H1 (cell line): ENCODE results near the gene MAP3K10. TPM values are rescaled to one million over a fixed set of nuclear protein-coding genes. Genes with fewer than 3 reads are reported as not detected.

Source experiments
- CTCF ChIA-PET: fragments of 300-600 bp; sonication (Branson Sonifier 250); formaldehyde crosslinking; loops from one replicate; lab custom pipeline; 2021; ENCODE audit not compliant: partially characterized antibody; lab: Charles Lee
- POLR2A ChIA-PET: fragments of 300-600 bp; sonication (Branson Sonifier 250); formaldehyde crosslinking; loops from one replicate; lab custom pipeline; 2021; ENCODE audit warnings: inconsistent platforms; ENCODE audit not compliant: partially characterized antibody; lab: Charles Lee
- DNase-seq, 2 experiments: peaks; one replicate each; pipeline versions ENCODE4 v3.0.0 to v3.0.0-alpha.2; 2010 to 2022; ENCODE audit warnings: low spot score in 2 of 2, low read depth in 1 of 2, mixed read lengths in 1 of 2
- FAIRE-seq: peaks from 2 replicates; lab custom pipeline; 2011; peaks lifted over from hg19 to GRCh38; lab: Jason Lieb, UNC
- H2AFZ ChIP-seq: 2 replicates; pipeline ENCODE4 v1.8.1; 2012; ENCODE audit warnings: low read length, inconsistent platforms
- H2AK5ac ChIP-seq: 2 replicates; pipeline ENCODE4 v1.6.1; 2013; ENCODE audit warnings: low read depth, low read length
- H2BK120ac ChIP-seq: replicated peaks from 2 replicates; pipeline ENCODE3; 2013; ENCODE audit warnings: low read depth, low read length, inconsistent platforms
- H2BK12ac ChIP-seq: 2 replicates; pipeline ENCODE4 v1.6.1; 2013; ENCODE audit warnings: low read depth, low read length
- H2BK15ac ChIP-seq: 2 replicates; pipeline ENCODE4 v1.6.1; 2013; ENCODE audit warnings: low read length
- H2BK20ac ChIP-seq: 2 replicates; pipeline ENCODE4 v1.6.1; 2013; ENCODE audit warnings: low read length
- H2BK5ac ChIP-seq: 2 replicates; pipeline ENCODE4 v1.6.1; 2013; ENCODE audit warnings: low read depth, low read length
- H3K14ac ChIP-seq: 2 replicates; pipeline ENCODE4 v1.6.1; 2013; ENCODE audit warnings: inconsistent platforms; ENCODE audit not compliant: insufficient read length
- H3K18ac ChIP-seq: 2 replicates; pipeline ENCODE4 v1.6.1; 2013; ENCODE audit warnings: low read length; ENCODE audit errors: extremely low read depth
- H3K23ac ChIP-seq: 2 replicates; pipeline ENCODE4 v1.6.1; 2013; ENCODE audit warnings: inconsistent platforms; ENCODE audit not compliant: insufficient read length
- H3K23me2 ChIP-seq: 2 replicates; pipeline ENCODE4 v1.6.1; 2013; ENCODE audit warnings: low read depth, low read length
- H3K27ac ChIP-seq: 2 replicates; pipeline ENCODE4 v1.6.1; 2011; ENCODE audit warnings: low read depth, low read length, inconsistent platforms
- H3K27me3 ChIP-seq, 4 experiments: replicated peaks in 1 of 4; 1 replicate in 1 of 4; 2 replicates in 3 of 4; pipeline versions ENCODE4 v1.6.1 to v1.8.1; 2011 to 2013; ENCODE audit warnings: low read length in 3 of 4, mild to moderate bottlenecking in 3 of 4, inconsistent platforms in 2 of 4, mixed read lengths in 2 of 4, moderate library complexity in 1 of 4; ENCODE audit not compliant: control insufficient read depth in 3 of 4, insufficient read depth in 3 of 4; ENCODE audit errors: extremely low read depth in 1 of 4
- H3K36me3 ChIP-seq, 4 experiments: 2 replicates each; pipeline versions ENCODE4 v1.6.1 to v1.8.1; 2011 to 2013; ENCODE audit warnings: mild to moderate bottlenecking in 4 of 4, low read length in 3 of 4, moderate library complexity in 2 of 4, control low read depth in 1 of 4, inconsistent platforms in 1 of 4; ENCODE audit not compliant: insufficient read depth in 4 of 4, control insufficient read depth in 2 of 4
- H3K4ac ChIP-seq: replicated peaks from 2 replicates; pipeline ENCODE3; 2013; ENCODE audit warnings: low read length, low read depth, mixed read lengths, inconsistent platforms; ENCODE audit not compliant: insufficient read length
- H3K4me1 ChIP-seq, 4 experiments: replicated peaks in 1 of 4; 1 replicate in 1 of 4; 2 replicates in 3 of 4; pipeline versions ENCODE4 v1.6.1 to v1.8.1; 2011 to 2013; ENCODE audit warnings: low read length in 3 of 4, inconsistent platforms in 2 of 4, mixed read lengths in 1 of 4; ENCODE audit not compliant: insufficient read depth in 4 of 4, control insufficient read depth in 3 of 4
- H3K4me2 ChIP-seq, 2 experiments: 2 replicates each; pipeline versions ENCODE4 v1.6.1 to v1.8.1; 2011 to 2013; ENCODE audit warnings: low read depth in 2 of 2, low read length in 2 of 2, control low read depth in 1 of 2, inconsistent platforms in 1 of 2, mild to moderate bottlenecking in 1 of 2; ENCODE audit not compliant: insufficient read depth in 1 of 2
- H3K4me3 ChIP-seq, 4 experiments: fragments of 200-600, 300-600 bp in 1 of 4; sonication (generic), shearing (Covaris generic), sonication (Bioruptor Twin) in 1 of 4; 2 replicates each; pipeline versions ENCODE4 v1.5.1 to v1.8.1; 2011 to 2016; ENCODE audit warnings: low read length in 4 of 4, low read depth in 3 of 4, control low read depth in 2 of 4, inconsistent platforms in 2 of 4, mild to moderate bottlenecking in 2 of 4, mixed read lengths in 1 of 4, moderate library complexity in 1 of 4; ENCODE audit not compliant: insufficient read depth in 2 of 4; ENCODE audit errors: extremely low read depth in 1 of 4
- H3K56ac ChIP-seq: replicated peaks from 2 replicates; pipeline ENCODE3; 2013; ENCODE audit warnings: low read depth, mild to moderate bottlenecking, mixed read lengths, low read length, inconsistent platforms; ENCODE audit not compliant: insufficient read length
- H3K79me1 ChIP-seq: 2 replicates; pipeline ENCODE4 v1.6.1; 2013; ENCODE audit warnings: low read depth, low read length, control low read depth
- H3K79me2 ChIP-seq, 2 experiments: 2 replicates each; pipeline versions ENCODE4 v1.6.1 to v1.8.1; 2012 to 2013; ENCODE audit warnings: low read length in 2 of 2, mild to moderate bottlenecking in 2 of 2, inconsistent platforms in 1 of 2; ENCODE audit not compliant: insufficient read depth in 2 of 2, control insufficient read depth in 1 of 2
- H3K9ac ChIP-seq, 4 experiments: replicated peaks in 1 of 4; 1 replicate in 1 of 4; 2 replicates in 3 of 4; pipeline versions ENCODE4 v1.6.1 to v1.8.1; 2011 to 2013; ENCODE audit warnings: low read depth in 3 of 4, low read length in 3 of 4, control low read depth in 2 of 4, mild to moderate bottlenecking in 2 of 4, moderate library complexity in 2 of 4, inconsistent platforms in 1 of 4; ENCODE audit errors: extremely low read depth in 1 of 4
- H3K9me3 ChIP-seq, 2 experiments: 2 replicates each; pipeline versions ENCODE4 v1.6.1 to v1.8.1; 2012 to 2013; ENCODE audit warnings: mild to moderate bottlenecking in 2 of 2, moderate library complexity in 2 of 2, control low read depth in 1 of 2, inconsistent platforms in 1 of 2, low read depth in 1 of 2, low read length in 1 of 2, mixed read lengths in 1 of 2; ENCODE audit not compliant: insufficient read depth in 2 of 2
- H4K20me1 ChIP-seq, 2 experiments: replicated peaks in 1 of 2; 2 replicates each; pipeline versions ENCODE3 to v1.8.1; 2011 to 2013; ENCODE audit warnings: inconsistent platforms in 2 of 2, low read length in 2 of 2, mild to moderate bottlenecking in 1 of 2; ENCODE audit not compliant: insufficient read depth in 2 of 2, control insufficient read depth in 1 of 2
- H4K5ac ChIP-seq: 2 replicates; pipeline ENCODE4 v1.6.1; 2013; ENCODE audit warnings: low read length, low read depth, mixed read lengths, inconsistent platforms; ENCODE audit not compliant: insufficient read length
- H4K8ac ChIP-seq: 2 replicates; pipeline ENCODE4 v1.8.0; 2013; ENCODE audit warnings: mild to moderate bottlenecking, moderate library complexity, low read length, inconsistent platforms; ENCODE audit not compliant: insufficient read depth; ENCODE audit errors: extremely low read depth
- H4K91ac ChIP-seq: replicated peaks from 2 replicates; pipeline ENCODE3; 2013; ENCODE audit warnings: low read length, mixed read lengths, inconsistent platforms; ENCODE audit not compliant: insufficient read length
- GTF2F1 ChIP-seq: IDR thresholded peaks from 2 replicates; pipeline ENCODE4 v1.6.1; 2012; ENCODE audit warnings: low read depth, low read length, improper control_type of control experiment, borderline replicate concordance
- NRF1 ChIP-seq: IDR thresholded peaks from 2 replicates; pipeline ENCODE4 v1.6.1; 2011; ENCODE audit warnings: mild to moderate bottlenecking, low read depth, low read length, improper control_type of control experiment
- RAD21 ChIP-seq, 2 experiments: IDR thresholded peaks in 1 of 2; conservative IDR thresholded peaks in 1 of 2; 2 replicates each; pipeline ENCODE4 v1.6.1; 2011; ENCODE audit warnings: low read depth in 2 of 2, low read length in 2 of 2, improper control_type of control experiment in 1 of 2, inconsistent platforms in 1 of 2, mild to moderate bottlenecking in 1 of 2, moderate library complexity in 1 of 2
- WGBS, 2 experiments: shearing (Covaris generic) in 1 of 2; methylation state at CpG; one replicate each; pipeline versions ENCODE4 v1.1.6 to v1.1.7; 2013 to 2015; ENCODE audit warnings: low lambda C conversion rate in 2 of 2, mixed read lengths in 2 of 2, inconsistent platforms in 1 of 2, low coverage in 1 of 2, missing lambda C conversion rate in 1 of 2; ENCODE audit not compliant: insufficient replicate concordance in 2 of 2, insufficient coverage in 1 of 2, insufficient read length in 1 of 2; ENCODE audit errors: extremely low coverage in 1 of 2, missing lambda C conversion rate in 1 of 2; 5-methylcytosine and 5-hydroxymethylcytosine counted together
- polyA plus RNA-seq, 7 experiments: library from polyadenylated mRNA; depleted of rRNA in 3 of 7; stranded (reverse) in 5 of 7; unstranded in 2 of 7; fragments of >200 nt in 5 of 7; fragments of 200-250 nt in 2 of 7; gene quantifications; 1 replicate in 5 of 7; 2 replicates in 1 of 7; 4 replicates in 1 of 7; pipeline versions ENCODE4 v1.2.1 to v1.2.3, GENCODE V29; 2011 to 2013; ENCODE audit warnings: missing spikeins in 2 of 7, mixed read lengths in 2 of 7
- total RNA-seq: library from RNA; stranded (reverse); fragmentation: NEBNext Ultra II Directional; extraction: Animal tissue kit (Norgen Biotek cat#: 25700); gene quantifications from 2 replicates; pipeline ENCODE4 v1.2.1, GENCODE V29; 2021

MAP3K10 gene
- total and polyA plus RNA-seq, 2 of the 8 experiments (the other 6 are each of a cell fraction or from before 2014, with no cell fraction given), result 4.9 to 15.9 TPM

DNA sequence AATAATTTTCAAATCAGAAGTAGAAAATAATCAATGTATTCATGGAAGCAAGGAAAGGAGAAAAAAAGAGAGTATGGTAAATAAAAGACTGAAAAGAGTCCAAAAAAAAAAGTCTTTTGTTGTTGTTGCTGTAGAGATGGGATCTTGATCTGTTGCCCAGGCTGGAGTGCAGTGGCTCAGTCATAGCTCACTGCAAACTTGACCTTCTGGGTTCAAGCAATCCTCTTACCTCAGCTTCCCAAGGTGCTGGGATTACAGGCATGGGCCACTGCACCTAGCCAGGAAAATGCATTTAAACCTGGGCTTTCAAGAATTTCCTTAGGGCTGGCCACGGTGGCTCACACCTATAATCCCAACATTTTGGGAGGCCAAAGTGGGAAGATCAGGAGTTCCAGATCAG lies 7.0 kb upstream of the MAP3K10 start:
- CTCF ChIA-PET, result interaction anchor here (0.7 to 1.5 kb wide), 5 partner anchors 12 to 341 kb away, joined by 3 to 7 read pairs (median 3); partner anchors contain the start of gene TTC9B
- no peak overlapping the region for H4K5ac ChIP-seq
- no peaks in the 10 kb centered on the region; a peak in 1 of 7 replicates for H3K27me3 ChIP-seq
- H2BK5ac ChIP-seq, result no peak overlapping the region
- H3K9ac ChIP-seq, result no peak overlapping the region
- H3K36me3 ChIP-seq, result no peaks in the 10 kb centered on the region
- no peak for DNase-seq
- no peaks in the 10 kb centered on the region for H4K20me1 ChIP-seq
- H4K91ac ChIP-seq, result no peak overlapping the region
- H3K14ac ChIP-seq, result no peak overlapping the region
- H3K4me1 ChIP-seq, result no peaks in the 10 kb centered on the region; a peak in 1 of 7 replicates
- H3K4me2 ChIP-seq, result no peak overlapping the region
- no peak overlapping the region for H2BK12ac ChIP-seq
- 90% methylated on average over 1 of the region's 1 CpG; no CpG with 5 or more reads in 1 of the 2 experiments for WGBS, 2 experiments
- H4K8ac ChIP-seq, result no peak overlapping the region
- no peak overlapping the region for H3K23ac ChIP-seq
- POLR2A ChIA-PET, result no interaction called here
- no peaks in the 10 kb centered on the region for H3K23me2 ChIP-seq
- H3K27ac ChIP-seq, result no peak overlapping the region
- no peak overlapping the region for H2BK15ac ChIP-seq
- no peak for FAIRE-seq
- H3K4ac ChIP-seq, result no peak overlapping the region
- H2BK120ac ChIP-seq, result no peak overlapping the region
- H3K79me2 ChIP-seq, result no peaks in the 10 kb centered on the region
- no peak overlapping the region for H2AK5ac ChIP-seq
- H2BK20ac ChIP-seq, result no peak overlapping the region
- TF ChIP-seq GTF2F1 (no peak), NRF1 (no peak), RAD21 (IDR thresholded peaks at IDR 0.05 in 1 of 2, conservative IDR thresholded peaks at IDR 0.05 in 1 of 2; ENCODE audit: low read depth in 2 of 2, low read length in 2 of 2) (no peak)
- no peak overlapping the region for H3K56ac ChIP-seq
- H3K9me3 ChIP-seq, result no peaks in the 10 kb centered on the region
- H3K18ac ChIP-seq, result no peak overlapping the region
- no peak overlapping the region for H3K4me3 ChIP-seq
- H2AFZ ChIP-seq, result no peak overlapping the region
- H3K79me1 ChIP-seq, result no peaks in the 10 kb centered on the region
